HFFc6 (cell line): ENCODE data around the gene GET3. TPM values are rescaled to one million over a fixed set of nuclear protein-coding genes. Genes with fewer than 3 reads are reported as not detected.

Source experiments
- DNase-seq: peaks from one replicate; pipeline ENCODE4 v3.0.0-alpha.2; 2018
- H3K27ac Mint-ChIP-seq: 2 replicates; pipeline ENCODE4 v1.8.0; 2020; ENCODE audit warnings: mild to moderate bottlenecking, mixed read lengths
- H3K27me3 Mint-ChIP-seq: 2 replicates; pipeline ENCODE4 v1.8.0; 2021; ENCODE audit warnings: mild to moderate bottlenecking, moderate library complexity, mixed read lengths; ENCODE audit not compliant: insufficient read depth
- H3K36me3 Mint-ChIP-seq: 2 replicates; pipeline ENCODE4 v1.8.0; 2021; ENCODE audit warnings: low read depth, mixed read lengths
- H3K4me1 Mint-ChIP-seq: 2 replicates; pipeline ENCODE4 v1.8.0; 2020; ENCODE audit warnings: low read depth, mixed read lengths
- H3K4me3 Mint-ChIP-seq: 2 replicates; pipeline ENCODE4 v1.8.0; 2020; ENCODE audit warnings: mild to moderate bottlenecking, moderate library complexity, mixed read lengths
- H3K9me3 Mint-ChIP-seq: 2 replicates; pipeline ENCODE4 v1.8.0; 2020; ENCODE audit warnings: mild to moderate bottlenecking, mixed read lengths
- total RNA-seq, 6 experiments: library from RNA; stranded (reverse); fragmentation: NEBNext Ultra II Directional; extraction: Animal tissue kit (Norgen Biotek cat#: 25700); gene quantifications; 2 replicates in 1 of 6; 3 replicates in 5 of 6; pipeline ENCODE4 v1.2.3, GENCODE V29; 2021
- TF ChIP-seq, protein P1 (sequence below): fragments of 200-600 bp; sonication (generic); IDR thresholded peaks from 2 replicates; pipeline ENCODE4 v1.5.0; 2021; ENCODE audit warnings: antibody characterized with exemption, mild to moderate bottlenecking

The GET3 gene
- total RNA-seq, 6 experiments from 2014 or later = 97.0 to 116 (median 107) TPM

DNA sequence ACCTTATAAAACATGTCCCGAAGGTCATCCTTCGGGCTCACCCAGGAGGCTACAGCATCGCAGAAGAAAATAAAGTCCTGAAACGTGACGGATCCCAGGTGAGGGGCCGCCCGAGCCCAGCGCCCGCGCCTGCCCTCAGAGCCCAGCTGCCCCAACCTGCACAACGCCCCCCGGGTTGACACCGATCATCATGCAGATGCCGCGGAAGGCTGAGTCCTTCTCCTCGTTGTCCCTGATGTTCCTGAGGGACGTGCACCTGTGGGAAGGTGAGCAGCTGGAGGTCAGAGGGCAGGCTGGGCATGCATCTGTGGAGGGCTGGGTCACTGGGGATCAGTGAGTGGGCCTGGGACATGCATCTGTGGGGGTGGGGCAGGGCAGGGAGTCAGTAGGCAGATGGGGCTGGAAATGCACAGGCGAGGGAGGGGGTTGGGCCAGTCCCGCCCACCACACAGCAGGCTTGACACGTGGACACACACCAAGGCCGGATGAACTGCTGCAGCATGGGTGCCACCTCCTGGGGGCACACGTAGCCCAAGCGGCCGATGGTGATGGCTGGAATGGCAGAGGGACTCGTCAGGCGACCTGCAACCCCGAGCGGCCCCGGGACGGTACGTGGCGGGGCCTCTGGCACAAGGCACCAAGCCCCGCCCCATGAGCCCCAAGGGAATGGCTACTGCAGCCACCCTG is 35.6 kb upstream of the GET3 start:
- peaks cover 8% of the 10 kb centered on the region for H3K4me1 Mint-ChIP-seq
- H3K27ac Mint-ChIP-seq = no peak overlapping the region
- H3K4me3 Mint-ChIP-seq = no peak overlapping the region
- TF ChIP-seq, protein P1, sequence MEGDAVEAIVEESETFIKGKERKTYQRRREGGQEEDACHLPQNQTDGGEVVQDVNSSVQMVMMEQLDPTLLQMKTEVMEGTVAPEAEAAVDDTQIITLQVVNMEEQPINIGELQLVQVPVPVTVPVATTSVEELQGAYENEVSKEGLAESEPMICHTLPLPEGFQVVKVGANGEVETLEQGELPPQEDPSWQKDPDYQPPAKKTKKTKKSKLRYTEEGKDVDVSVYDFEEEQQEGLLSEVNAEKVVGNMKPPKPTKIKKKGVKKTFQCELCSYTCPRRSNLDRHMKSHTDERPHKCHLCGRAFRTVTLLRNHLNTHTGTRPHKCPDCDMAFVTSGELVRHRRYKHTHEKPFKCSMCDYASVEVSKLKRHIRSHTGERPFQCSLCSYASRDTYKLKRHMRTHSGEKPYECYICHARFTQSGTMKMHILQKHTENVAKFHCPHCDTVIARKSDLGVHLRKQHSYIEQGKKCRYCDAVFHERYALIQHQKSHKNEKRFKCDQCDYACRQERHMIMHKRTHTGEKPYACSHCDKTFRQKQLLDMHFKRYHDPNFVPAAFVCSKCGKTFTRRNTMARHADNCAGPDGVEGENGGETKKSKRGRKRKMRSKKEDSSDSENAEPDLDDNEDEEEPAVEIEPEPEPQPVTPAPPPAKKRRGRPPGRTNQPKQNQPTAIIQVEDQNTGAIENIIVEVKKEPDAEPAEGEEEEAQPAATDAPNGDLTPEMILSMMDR = no peak
- peaks cover 3% of the 10 kb centered on the region for H3K27me3 Mint-ChIP-seq
- H3K36me3 Mint-ChIP-seq = peaks cover 28% of the 10 kb centered on the region
- no peak for DNase-seq
- H3K9me3 Mint-ChIP-seq = no peaks in the 10 kb centered on the region

DNA sequence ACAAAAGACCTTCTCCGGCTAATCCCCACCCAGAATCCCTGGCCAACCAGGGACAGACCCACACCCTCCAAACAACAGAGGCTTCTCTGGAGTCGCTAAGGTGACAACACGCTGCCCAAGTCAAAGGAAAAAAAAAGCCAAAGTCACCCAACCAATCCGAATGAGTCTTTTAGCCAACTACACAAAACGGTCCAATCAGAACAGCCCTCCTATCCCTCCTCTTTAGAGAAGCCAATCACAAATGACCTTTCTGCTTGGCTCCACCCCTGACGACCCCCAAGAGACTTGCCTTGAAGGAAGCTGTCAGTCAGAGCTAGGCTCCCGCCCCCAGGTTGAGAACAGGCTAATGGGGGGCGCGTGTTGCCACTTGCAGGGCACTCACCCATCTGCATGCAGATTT is 34.3 kb upstream of the GET3 start:
- H3K4me3 Mint-ChIP-seq = no peak overlapping the region
- H3K27me3 Mint-ChIP-seq = peaks cover 3% of the 10 kb centered on the region
- H3K9me3 Mint-ChIP-seq = no peaks in the 10 kb centered on the region
- no peak for DNase-seq
- peaks cover 25% of the 10 kb centered on the region for H3K36me3 Mint-ChIP-seq
- TF ChIP-seq, protein P1 = no peak
- peaks cover 3% of the 10 kb centered on the region; the same call in 1 of the 2 replicates for H3K4me1 Mint-ChIP-seq
- H3K27ac Mint-ChIP-seq = no peak overlapping the region

DNA sequence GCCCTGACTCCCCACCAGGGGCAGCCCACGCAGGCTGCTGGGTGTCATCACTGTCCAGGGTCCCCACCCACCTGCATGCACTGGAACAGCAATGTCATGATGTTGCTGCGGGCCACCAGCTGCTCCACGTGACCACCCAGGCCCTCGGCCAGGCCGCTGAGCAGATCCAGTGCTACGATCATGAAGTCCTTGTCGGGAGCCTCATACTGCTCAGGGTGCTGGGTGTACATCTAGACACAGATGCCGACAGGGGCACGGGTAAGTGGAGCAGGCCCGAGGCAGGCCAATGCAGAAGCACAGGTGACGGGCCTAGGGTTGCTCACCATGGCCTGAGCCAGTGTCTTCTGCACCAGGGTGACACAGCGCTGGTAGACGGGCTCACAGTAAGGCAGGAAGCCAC is 32.1 kb upstream of the GET3 start:
- H3K9me3 Mint-ChIP-seq = no peaks in the 10 kb centered on the region
- DNase-seq = no peak
- no peak overlapping the region for H3K27ac Mint-ChIP-seq
- no peaks in the 10 kb centered on the region for H3K4me1 Mint-ChIP-seq
- no peak overlapping the region for H3K4me3 Mint-ChIP-seq
- TF ChIP-seq, protein P1 = no peak
- peaks cover 3% of the 10 kb centered on the region for H3K27me3 Mint-ChIP-seq
- H3K36me3 Mint-ChIP-seq = peaks cover 21% of the 10 kb centered on the region

DNA sequence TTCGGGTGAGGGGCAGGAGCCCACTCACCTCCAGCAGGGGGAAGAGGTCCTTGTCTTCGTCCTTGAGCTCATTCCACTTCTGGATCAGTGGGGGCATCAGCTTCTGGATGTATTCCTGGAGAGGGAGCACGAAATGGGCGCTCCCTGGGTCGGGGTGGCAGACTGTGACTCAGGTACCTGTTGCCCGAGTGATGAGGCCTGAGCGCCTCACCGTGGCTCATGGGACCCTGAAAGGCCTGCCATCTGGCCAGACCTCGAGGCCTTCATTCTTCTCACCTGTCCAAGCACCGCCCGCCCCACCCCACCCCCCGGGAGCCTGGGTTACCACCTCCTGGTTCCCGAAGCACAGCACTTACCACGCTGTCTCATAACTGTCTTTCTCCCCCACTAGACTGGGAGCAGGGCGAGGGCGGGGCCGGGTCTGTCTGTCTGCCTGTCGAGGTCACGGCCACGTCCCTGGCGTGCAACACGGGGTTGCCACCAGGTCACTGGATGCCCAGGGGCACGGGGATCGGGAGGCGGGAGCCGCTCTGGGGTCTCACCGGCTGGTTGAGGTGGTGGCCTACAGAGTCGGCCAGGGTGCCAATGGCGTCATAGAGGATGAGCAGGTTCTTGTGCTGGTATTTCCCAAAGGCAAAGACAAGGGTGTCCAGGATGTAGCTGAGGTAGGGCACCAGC is 31.5 kb upstream of the GET3 start:
- H3K36me3 Mint-ChIP-seq = peaks cover 21% of the 10 kb centered on the region
- no peak overlapping the region for H3K27ac Mint-ChIP-seq
- no peak overlapping the region for H3K4me3 Mint-ChIP-seq
- TF ChIP-seq, protein P1 = no peak
- DNase-seq = no peak
- no peaks in the 10 kb centered on the region for H3K9me3 Mint-ChIP-seq
- H3K27me3 Mint-ChIP-seq = peaks cover 3% of the 10 kb centered on the region
- H3K4me1 Mint-ChIP-seq = no peaks in the 10 kb centered on the region

DNA sequence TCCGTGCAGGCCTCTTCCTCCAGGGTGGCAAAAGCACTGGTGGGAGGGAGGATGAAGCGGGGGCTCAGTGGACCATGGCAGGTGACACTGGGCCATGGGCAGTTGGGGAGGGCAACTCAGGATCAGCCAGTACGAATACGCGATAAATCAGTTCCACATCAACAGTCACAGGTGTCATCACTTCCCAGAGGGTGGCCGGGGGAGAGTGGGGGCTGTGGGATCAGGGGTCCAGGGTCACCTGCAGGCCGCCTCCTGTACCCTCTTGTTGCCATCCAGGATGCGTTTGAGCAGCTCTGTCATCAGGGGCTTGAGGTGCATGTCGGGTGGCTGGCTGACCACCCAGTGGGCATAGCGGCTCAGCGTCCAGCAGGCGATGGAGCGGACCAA is 31.0 kb upstream of the GET3 start:
- Mint-ChIP-seq H3K4me1 (no peaks in the 10 kb centered on the region), H3K9me3 (no peaks in the 10 kb centered on the region), H3K4me3 (no peak overlapping the region), H3K36me3 (peaks cover 21% of the 10 kb centered on the region), H3K27me3 (peaks cover 3% of the 10 kb centered on the region), H3K27ac (no peak overlapping the region)
- no peak for DNase-seq
- TF ChIP-seq, protein P1 = no peak
